A673 (cell line): ENCODE measurements around the gene SSC5D.

ENCODE experiments used
- CTCF ChIP-seq: fragments of 300-800, 200-600 bp; sonication (generic); conservative IDR thresholded peaks from 2 replicates; pipeline ENCODE4 v1.5.1; 2017; ENCODE audit warnings: low read depth, mild to moderate bottlenecking, antibody characterized with exemption, low read length, moderate library complexity, mixed read lengths
- EZH2 ChIP-seq: fragments of 200-600 bp; sonication (generic); IDR thresholded peaks from 2 replicates; pipeline ENCODE4 v1.6.1; 2017; ENCODE audit warnings: borderline replicate concordance, low read depth, mild to moderate bottlenecking, mixed read lengths, antibody characterized with exemption, low read length; ENCODE audit not compliant: poor library complexity, severe bottlenecking

GRCh38 chr19:55535173-55535964, 47.1 kb downstream of the SSC5D start:
- TF ChIP-seq CTCF: no peak
- TF ChIP-seq EZH2: no peak
